Stomach smooth muscle (tissue), 2 donors: ENCODE results near the gene BNC2.

Experiments
- H3K27ac ChIP-seq: one replicate; pipeline ENCODE4 v1.7.0; 2013; ENCODE audit warnings: mild to moderate bottlenecking, low read length, inconsistent platforms
- H3K27me3 ChIP-seq, 2 donors: one replicate each; pipeline ENCODE4 v1.7.0; 2013; ENCODE audit warnings: low read length in 2 of 2; ENCODE audit not compliant: insufficient read depth in 2 of 2, control insufficient read depth in 1 of 2
- H3K36me3 ChIP-seq, 2 donors: one replicate each; pipeline ENCODE4 v1.7.0; 2013; ENCODE audit warnings: low read length in 2 of 2; ENCODE audit not compliant: control insufficient read depth in 2 of 2, insufficient read depth in 2 of 2
- H3K4me1 ChIP-seq: one replicate; pipeline ENCODE4 v1.7.0; 2013; ENCODE audit warnings: low read length; ENCODE audit not compliant: control insufficient read depth, insufficient read depth
- H3K4me3 ChIP-seq, 2 donors: one replicate each; pipeline ENCODE4 v1.7.0; 2013; ENCODE audit warnings: low read length in 2 of 2
- H3K9ac ChIP-seq, 2 donors: one replicate each; pipeline ENCODE4 v1.7.0; 2013; ENCODE audit warnings: low read length in 2 of 2, mild to moderate bottlenecking in 1 of 2
- H3K9me3 ChIP-seq, 2 donors: one replicate each; pipeline ENCODE4 v1.7.0; 2013; ENCODE audit warnings: low read length in 2 of 2; ENCODE audit not compliant: control insufficient read depth in 2 of 2
- donor health status: healthy.
- donor health status: Pancreatic carcinoma.

BNC2 gene

DNA sequence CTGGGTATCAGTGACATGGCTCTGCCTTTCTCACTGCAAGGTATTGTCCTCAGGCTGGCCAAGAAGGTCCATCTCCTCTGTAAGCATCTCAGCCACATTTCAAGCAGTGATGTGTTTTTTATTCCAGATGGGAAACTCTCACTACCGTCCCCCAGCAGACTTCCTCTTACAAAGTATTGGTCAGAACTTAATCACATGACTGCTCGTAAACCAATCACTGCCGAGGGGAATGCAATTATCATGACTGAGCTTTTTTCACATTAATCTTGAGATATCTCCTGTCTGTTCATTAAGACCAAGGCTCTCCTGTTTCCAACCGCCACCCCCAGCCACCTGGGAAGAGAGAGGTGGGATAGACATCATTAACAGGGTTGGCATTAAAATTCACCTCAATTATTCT lies 76.4 kb downstream of the BNC2 start:
- Histone ChIP-seq H3K36me3 (no peaks in the 10 kb centered on the region), H3K9me3 (no peaks in the 10 kb centered on the region), H3K4me3 (no peak overlapping the region), H3K27me3 (no peaks in the 10 kb centered on the region), H3K4me1 (peaks cover 3% of the 10 kb centered on the region), H3K9ac (no peak overlapping the region), H3K27ac (no peak overlapping the region)

- H3K4me1 ChIP-seq = peaks cover 21% of the 10 kb centered on the region
- H3K27ac ChIP-seq = no peak overlapping the region
- peaks cover 0 to 2% of the 10 kb centered on the region in 2 donors for H3K36me3 ChIP-seq
- H3K27me3 ChIP-seq = no peaks in the 10 kb centered on the region
- no peak overlapping the region for H3K9ac ChIP-seq
- no peaks in the 10 kb centered on the region for H3K9me3 ChIP-seq
- no peak overlapping the region for H3K4me3 ChIP-seq
Observed at GRCh38 chr9:16787724-16788123, 82.7 kb downstream of the BNC2 start.

GRCh38 chr9:16784002-16784401 lies 86.5 kb downstream of the BNC2 start:
- H3K27me3 ChIP-seq = no peaks in the 10 kb centered on the region
- no peak overlapping the region for H3K9ac ChIP-seq
- peaks cover 21% of the 10 kb centered on the region for H3K4me1 ChIP-seq
- H3K4me3 ChIP-seq = no peak overlapping the region
- no peaks in the 10 kb centered on the region for H3K9me3 ChIP-seq
- H3K27ac ChIP-seq = no peak overlapping the region
- H3K36me3 ChIP-seq = peaks cover 0 to 2% of the 10 kb centered on the region in 2 donors

- Histone ChIP-seq H3K27ac (no peak overlapping the region), H3K36me3 (peaks cover 0 to 2% of the 10 kb centered on the region in 2 donors), H3K9ac (no peak overlapping the region), H3K27me3 (no peaks in the 10 kb centered on the region), H3K4me3 (no peak overlapping the region), H3K4me1 (peaks cover 21% of the 10 kb centered on the region), H3K9me3 (no peaks in the 10 kb centered on the region)
Observed at GRCh38 chr9:16782490-16782889, 88.0 kb downstream of the BNC2 start.

DNA sequence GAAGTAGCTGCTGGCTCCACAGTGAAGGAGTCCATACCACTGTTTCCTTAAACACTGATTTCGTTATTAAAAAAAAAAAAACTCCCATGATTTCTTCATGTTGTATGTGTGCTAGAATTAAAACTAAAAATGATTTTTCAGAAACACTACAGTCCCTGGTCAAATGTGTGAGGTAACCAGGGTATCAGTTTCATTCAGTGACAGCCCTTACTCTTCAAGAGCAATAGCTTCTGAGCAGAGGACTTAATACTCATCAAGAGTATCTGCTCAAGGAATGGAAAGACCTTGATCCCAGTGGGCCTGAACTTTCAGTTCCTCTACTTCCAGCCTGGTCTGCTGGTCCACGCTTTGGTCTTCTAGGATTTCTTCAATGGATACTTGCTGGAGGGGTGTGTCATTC lies 95.1 kb downstream of the BNC2 start:
- Histone ChIP-seq H3K27me3 (no peaks in the 10 kb centered on the region), H3K27ac (no peak overlapping the region), H3K9me3 (no peaks in the 10 kb centered on the region), H3K4me1 (no peaks in the 10 kb centered on the region), H3K36me3 (no peaks in the 10 kb centered on the region), H3K9ac (no peak overlapping the region), H3K4me3 (no peak overlapping the region)

DNA sequence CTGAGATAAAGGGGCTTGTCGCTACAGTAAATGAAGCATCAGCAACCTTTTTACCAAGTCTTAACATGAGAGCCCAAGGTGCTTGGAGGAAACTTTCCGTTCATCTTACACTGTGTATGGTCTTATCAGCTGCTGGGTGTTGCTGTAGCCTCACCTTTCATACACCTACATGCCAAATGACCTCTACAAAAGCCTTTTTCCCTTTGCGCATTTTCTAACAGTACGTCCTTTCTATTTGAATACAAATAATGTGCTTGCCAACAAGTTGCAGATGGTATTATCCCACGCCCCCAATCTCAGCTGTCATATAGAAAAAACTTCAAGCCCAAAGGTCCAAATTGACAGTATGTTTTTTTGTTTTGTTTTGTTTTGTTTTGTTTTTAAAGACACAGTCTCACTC lies 96.9 kb downstream of the BNC2 start:
- H3K27me3 ChIP-seq = no peaks in the 10 kb centered on the region
- no peaks in the 10 kb centered on the region for H3K4me1 ChIP-seq
- H3K9ac ChIP-seq = no peak overlapping the region
- H3K4me3 ChIP-seq = no peak overlapping the region
- H3K36me3 ChIP-seq = no peaks in the 10 kb centered on the region
- H3K27ac ChIP-seq = no peak overlapping the region
- no peaks in the 10 kb centered on the region for H3K9me3 ChIP-seq

- no peaks in the 10 kb centered on the region for H3K9me3 ChIP-seq
- no peak overlapping the region for H3K27ac ChIP-seq
- H3K27me3 ChIP-seq = no peaks in the 10 kb centered on the region
- no peaks in the 10 kb centered on the region for H3K4me1 ChIP-seq
- no peak overlapping the region for H3K9ac ChIP-seq
- no peak overlapping the region for H3K4me3 ChIP-seq
- H3K36me3 ChIP-seq = no peaks in the 10 kb centered on the region
Observed at GRCh38 chr9:16773116-16773515, 97.4 kb downstream of the BNC2 start.

DNA sequence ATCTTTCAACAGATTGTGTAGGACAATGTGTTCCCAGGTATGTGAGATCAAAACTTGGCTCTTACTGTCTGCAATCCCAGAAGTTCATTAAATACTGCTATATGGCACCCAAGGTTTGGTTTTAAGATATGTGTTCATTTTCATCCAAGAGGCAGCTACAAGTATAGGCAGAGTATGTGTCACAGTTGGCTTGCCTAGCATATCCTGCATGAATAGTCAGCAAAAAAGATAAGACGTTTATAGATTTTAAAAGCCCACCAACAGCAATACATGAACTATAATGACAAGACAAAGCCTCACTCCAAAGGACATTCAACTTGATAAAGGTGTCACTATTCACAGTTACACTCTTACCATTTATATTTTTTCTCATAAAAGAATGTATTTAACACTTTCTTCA lies 99.1 kb downstream of the BNC2 start:
- Histone ChIP-seq H3K4me1 (no peaks in the 10 kb centered on the region), H3K27me3 (no peaks in the 10 kb centered on the region), H3K36me3 (no peaks in the 10 kb centered on the region), H3K9me3 (no peaks in the 10 kb centered on the region), H3K4me3 (no peak overlapping the region), H3K9ac (no peak overlapping the region), H3K27ac (no peak overlapping the region)

DNA sequence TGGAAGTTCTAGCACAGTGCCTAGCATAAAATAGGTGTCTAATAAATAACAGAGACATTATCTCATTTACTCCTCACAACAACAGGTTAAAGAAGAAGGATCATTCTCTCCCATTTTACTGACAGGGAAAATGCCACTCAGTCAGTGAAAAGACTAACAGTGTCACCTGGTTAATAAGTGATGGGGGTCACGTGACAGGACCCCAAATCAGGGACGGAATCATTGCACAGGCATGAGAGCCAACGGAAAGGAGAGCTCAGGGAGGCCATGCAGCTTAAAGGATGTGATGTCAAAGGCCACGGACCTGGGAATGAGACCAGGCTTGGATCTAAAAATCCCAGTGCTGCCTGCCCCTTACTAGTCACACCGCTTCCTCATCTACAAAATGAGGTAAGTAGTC lies 101.2 kb downstream of the BNC2 start:
- no peaks in the 10 kb centered on the region for H3K27me3 ChIP-seq

GRCh38 chr9:16768816-16769215 lies 101.7 kb downstream of the BNC2 start:
- Histone ChIP-seq H3K27ac (no peak overlapping the region), H3K4me1 (no peaks in the 10 kb centered on the region), H3K9me3 (no peaks in the 10 kb centered on the region), H3K4me3 (no peak overlapping the region), H3K36me3 (no peaks in the 10 kb centered on the region), H3K9ac (no peak overlapping the region), H3K27me3 (no peaks in the 10 kb centered on the region)

More for the DNA sequence above, 101.2 kb downstream of the BNC2 start:
- Histone ChIP-seq H3K9me3 (no peaks in the 10 kb centered on the region), H3K36me3 (no peaks in the 10 kb centered on the region), H3K9ac (no peak overlapping the region), H3K27ac (no peak overlapping the region), H3K4me1 (no peaks in the 10 kb centered on the region), H3K4me3 (no peak overlapping the region)

DNA sequence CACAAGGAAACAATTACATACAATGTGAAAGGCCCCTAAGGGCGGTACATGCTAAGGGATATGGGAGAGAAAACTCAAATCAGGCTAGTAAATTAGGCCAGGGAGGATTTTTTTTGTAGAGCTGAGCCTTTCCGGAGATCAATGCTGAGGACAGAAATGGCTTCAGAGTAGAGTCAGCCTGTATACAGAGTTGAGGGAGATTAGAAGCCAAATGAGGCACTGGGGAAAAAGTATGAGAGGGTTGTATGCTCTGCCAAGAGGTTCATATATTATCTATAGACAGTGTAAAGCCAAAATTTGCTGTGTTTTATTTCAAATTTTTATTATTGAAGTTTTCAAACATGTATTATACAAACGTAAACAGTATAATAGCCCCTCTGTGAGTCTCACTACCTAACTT lies 103.1 kb downstream of the BNC2 start:
- H3K27me3 ChIP-seq = no peaks in the 10 kb centered on the region
- H3K9me3 ChIP-seq = no peaks in the 10 kb centered on the region
- H3K9ac ChIP-seq = no peak overlapping the region
- H3K4me1 ChIP-seq = no peaks in the 10 kb centered on the region
- H3K36me3 ChIP-seq = no peaks in the 10 kb centered on the region
- H3K4me3 ChIP-seq = no peak overlapping the region
- no peak overlapping the region for H3K27ac ChIP-seq

DNA sequence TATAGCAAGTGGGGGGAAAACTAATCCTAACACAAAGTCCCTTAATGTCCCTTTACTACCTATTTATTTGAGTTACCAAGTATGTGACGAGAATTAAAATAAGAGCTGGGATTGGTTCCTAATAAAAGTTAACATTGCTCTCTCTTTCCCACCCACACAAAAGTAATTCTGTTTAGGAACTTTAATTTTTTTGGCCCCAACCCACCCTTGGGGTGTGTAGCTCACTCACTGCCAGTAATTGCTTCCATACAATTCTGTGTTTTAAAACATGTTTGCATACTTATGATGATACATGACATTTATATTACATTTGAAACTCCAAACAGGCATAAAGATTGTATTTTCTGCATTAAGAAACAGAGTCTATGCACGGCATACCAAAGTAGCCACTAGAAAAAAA lies 106.5 kb downstream of the BNC2 start:
- Histone ChIP-seq H3K4me1 (no peaks in the 10 kb centered on the region), H3K9ac (no peak overlapping the region), H3K36me3 (no peaks in the 10 kb centered on the region), H3K27ac (no peak overlapping the region), H3K9me3 (no peaks in the 10 kb centered on the region), H3K27me3 (no peaks in the 10 kb centered on the region), H3K4me3 (no peak overlapping the region)
